IMR-90 (cell line): ENCODE data around the gene ANGPTL5. TPM values are rescaled to one million over a fixed set of nuclear protein-coding genes. Genes with fewer than 3 reads are reported as not detected.

ENCODE experiments used
- ATAC-seq: fragments of 200-7000 bp; cut with Tn5 transposase; 2 replicates; pipeline ENCODE4 v1.9.1; 2020; ENCODE audit warnings: low read depth, mild to moderate bottlenecking, moderate library complexity
- BruUV-seq: library from RNA; stranded (reverse); fragments of 400-500 nt; replicated peaks from 2 replicates; lab custom pipeline; 2021; lab: Mats Ljungman, UMichigan
- CTCF ChIA-PET: fragments of 300-600 bp; formaldehyde crosslinking; extraction: SDS; loops from one replicate; lab custom pipeline; 2021; ENCODE audit warnings: antibody characterized with exemption; lab: Yijun Ruan, JAX
- POLR2A ChIA-PET: fragments of 300-600 bp; sonication (Branson Sonifier 250); formaldehyde crosslinking; loops from one replicate; lab custom pipeline; 2022; ENCODE audit warnings: antibody characterized with exemption; ENCODE audit not compliant: unreplicated experiment; lab: Charles Lee
- DNase-seq: peaks from one replicate; pipeline ENCODE4 v3.0.0; 2013
- H2AFZ ChIP-seq: replicated peaks from 2 replicates; pipeline ENCODE3; 2013; ENCODE audit warnings: low read length, mild to moderate bottlenecking; ENCODE audit not compliant: poor library complexity
- H2AK5ac ChIP-seq: 2 replicates; pipeline ENCODE4 v1.6.1; 2013; ENCODE audit warnings: low read depth, low read length, inconsistent platforms
- H2AK9ac ChIP-seq: replicated peaks from 2 replicates; pipeline ENCODE3; 2013; ENCODE audit warnings: mild to moderate bottlenecking, low read depth, low read length, moderate library complexity; ENCODE audit not compliant: poor library complexity
- H2BK120ac ChIP-seq: 2 replicates; pipeline ENCODE4 v1.6.1; 2013; ENCODE audit warnings: low read depth, low read length, inconsistent platforms
- H2BK15ac ChIP-seq: 3 replicates; pipeline ENCODE4 v1.6.1; 2013; ENCODE audit warnings: low read depth, low read length, inconsistent platforms
- H2BK20ac ChIP-seq: 2 replicates; pipeline ENCODE4 v1.6.1; 2013; ENCODE audit warnings: low read depth, mild to moderate bottlenecking, inconsistent platforms, low read length, moderate library complexity
- H2BK5ac ChIP-seq: 2 replicates; pipeline ENCODE4 v1.6.1; 2013; ENCODE audit warnings: mild to moderate bottlenecking, low read depth, low read length, inconsistent platforms; ENCODE audit not compliant: poor library complexity, severe bottlenecking
- H3K14ac ChIP-seq: replicated peaks from 2 replicates; pipeline ENCODE4 v1.6.1; 2013; ENCODE audit warnings: low read depth, low read length, inconsistent platforms
- H3K18ac ChIP-seq: 2 replicates; pipeline ENCODE4 v1.6.1; 2013; ENCODE audit warnings: low read depth, low read length, control low read depth
- H3K23ac ChIP-seq: 2 replicates; pipeline ENCODE4 v1.6.1; 2013; ENCODE audit warnings: low read depth, low read length, inconsistent platforms
- H3K27ac ChIP-seq: 2 replicates; pipeline ENCODE4 v1.5.1; 2013; ENCODE audit warnings: mild to moderate bottlenecking, control low read depth, low read length; ENCODE audit not compliant: insufficient read depth
- H3K27me3 ChIP-seq: 2 replicates; pipeline ENCODE4 v1.6.1; 2013; ENCODE audit warnings: low read length; ENCODE audit not compliant: control insufficient read depth, insufficient read depth
- H3K36me3 ChIP-seq: 2 replicates; pipeline ENCODE4 v1.6.1; 2013; ENCODE audit warnings: low read length, mixed read lengths; ENCODE audit not compliant: control insufficient read depth, insufficient read depth
- H3K4ac ChIP-seq: 2 replicates; pipeline ENCODE4 v1.6.1; 2013; ENCODE audit warnings: low read depth, low read length, inconsistent platforms
- H3K4me1 ChIP-seq: 2 replicates; pipeline ENCODE4 v1.6.1; 2013; ENCODE audit warnings: low read length, mixed read lengths; ENCODE audit not compliant: control insufficient read depth, insufficient read depth
- H3K4me2 ChIP-seq: 2 replicates; pipeline ENCODE4 v1.6.1; 2013; ENCODE audit warnings: low read depth, mild to moderate bottlenecking, control low read depth, low read length, moderate library complexity
- H3K4me3 ChIP-seq: 2 replicates; pipeline ENCODE4 v1.5.1; 2013; ENCODE audit warnings: low read depth, mild to moderate bottlenecking, control low read depth, low read length, moderate library complexity; ENCODE audit not compliant: insufficient read depth
- H3K56ac ChIP-seq: 2 replicates; pipeline ENCODE4 v1.6.1; 2013; ENCODE audit warnings: low read length, inconsistent platforms; ENCODE audit not compliant: insufficient read depth; ENCODE audit errors: extremely low read depth
- H3K79me1 ChIP-seq, 2 experiments: 2 replicates each; pipeline ENCODE4 v1.6.1; 2013; ENCODE audit warnings: low read length in 2 of 2, inconsistent platforms in 1 of 2, low read depth in 1 of 2
- H3K9ac ChIP-seq: 2 replicates; pipeline ENCODE4 v1.6.1; 2013; ENCODE audit warnings: low read depth, low read length, control low read depth
- H3K9me1 ChIP-seq: 2 replicates; pipeline ENCODE4 v1.6.1; 2013; ENCODE audit warnings: low read length, inconsistent platforms; ENCODE audit not compliant: insufficient read depth
- H3K9me3 ChIP-seq: 2 replicates; pipeline ENCODE4 v1.6.1; 2013; ENCODE audit warnings: low read length; ENCODE audit not compliant: control insufficient read depth, insufficient read depth
- H4K20me1 ChIP-seq: 2 replicates; pipeline ENCODE4 v1.6.1; 2013; ENCODE audit warnings: low read length, inconsistent platforms; ENCODE audit not compliant: insufficient read depth
- H4K5ac ChIP-seq: 2 replicates; pipeline ENCODE4 v1.6.1; 2013; ENCODE audit warnings: mild to moderate bottlenecking, low read depth, low read length, control low read depth
- H4K8ac ChIP-seq, 2 experiments: 2 replicates each; pipeline ENCODE4 v1.6.1; 2013; ENCODE audit warnings: low read depth in 2 of 2, low read length in 2 of 2, control low read depth in 1 of 2, inconsistent platforms in 1 of 2
- H4K91ac ChIP-seq: 2 replicates; pipeline ENCODE4 v1.6.1; 2013; ENCODE audit warnings: low read depth, low read length, inconsistent platforms; ENCODE audit not compliant: insufficient read depth
- CEBPB ChIP-seq: IDR thresholded peaks from 2 replicates; pipeline ENCODE4 v1.6.1; 2012; ENCODE audit warnings: low read depth, low read length, improper control_type of control experiment
- CHD1 ChIP-seq: IDR thresholded peaks from 2 replicates; pipeline ENCODE4 v1.6.1; 2012; ENCODE audit warnings: low read depth, low read length, improper control_type of control experiment
- CTCF ChIP-seq: conservative IDR thresholded peaks from 2 replicates; pipeline ENCODE4 v1.5.1; 2012; ENCODE audit warnings: mild to moderate bottlenecking, low read depth, low read length, improper control_type of control experiment
- FOS ChIP-seq: fragments of 150-350 bp; IDR thresholded peaks from 2 replicates; pipeline ENCODE4 v1.6.1; 2016; ENCODE audit warnings: low read depth, low read length
- MAZ ChIP-seq: IDR thresholded peaks from 2 replicates; pipeline ENCODE4 v1.6.1; 2012; ENCODE audit warnings: low read depth, mild to moderate bottlenecking, low read length, improper control_type of control experiment, moderate library complexity, borderline replicate concordance
- NFE2L2 ChIP-seq: fragments of 150-350 bp; IDR thresholded peaks from 2 replicates; pipeline ENCODE4 v1.6.1; 2016; ENCODE audit warnings: low read depth, mild to moderate bottlenecking, low read length
- POLR2A ChIP-seq: IDR thresholded peaks from 2 replicates; pipeline ENCODE4 v1.6.1; 2012; ENCODE audit warnings: mild to moderate bottlenecking, low read depth, low read length
- RAD21 ChIP-seq: IDR thresholded peaks from 2 replicates; pipeline ENCODE4 v1.6.1; 2012; ENCODE audit warnings: low read length, improper control_type of control experiment
- RFX5 ChIP-seq: IDR thresholded peaks from 2 replicates; pipeline ENCODE4 v1.8.0; 2012; ENCODE audit warnings: low read depth, mild to moderate bottlenecking, low read length, moderate library complexity
- SMC3 ChIP-seq: fragments of 150-350 bp; IDR thresholded peaks from 2 replicates; pipeline ENCODE4 v1.6.1; 2016; ENCODE audit warnings: low read depth, mild to moderate bottlenecking, antibody characterized with exemption, low read length, moderate library complexity
- WGBS, 2 experiments: methylation state at CpG; one replicate each; pipeline versions ENCODE4 v1.1.5 to v1.1.7; 2013; ENCODE audit warnings: missing lambda C conversion rate in 2 of 2; ENCODE audit not compliant: insufficient read length in 1 of 2; ENCODE audit errors: extremely low coverage in 2 of 2; 5-methylcytosine and 5-hydroxymethylcytosine counted together
- dilution Hi-C: fragments of 300-500 bp; cut with HindIII; formaldehyde crosslinking; loops from one replicate; pipeline ENCODE4 v1.14.3; 2018; ENCODE audit warnings: low sequenced_read_pairs; ENCODE audit not compliant: unreplicated experiment
- in situ Hi-C: fragments of 300-500 bp; cut with MboI; formaldehyde crosslinking; loops from 3 replicates; pipeline ENCODE4 v1.14.3; 2019; ENCODE audit warnings: low sequenced_read_pairs, inconsistent platforms, mixed read lengths
- intact Hi-C: fragments of 100-400 bp; cut with micrococcal nuclease; formaldehyde crosslinking; loops from 2 replicates; pipeline ENCODE4 v1.10.0; 2022
- polyA plus RNA-seq, 3 experiments: library from polyadenylated mRNA; depleted of rRNA; stranded (reverse); fragments of >200 nt; gene quantifications; 2 replicates each; pipeline ENCODE4 v1.2.3, GENCODE V29; 2012; ENCODE audit warnings: low replicate concordance in 1 of 3
- total RNA-seq: library from RNA; depleted of rRNA; stranded (reverse); fragments of >200 nt; gene quantifications from 2 replicates; pipeline ENCODE4 v1.2.3, GENCODE V29; 2012

Gene ANGPTL5
- total and polyA plus RNA-seq, 2 of the 4 experiments (the other 2 are of a cell fraction) = not detected

GRCh38 chr11:101885631-101886030, 30.7 kb downstream of the ANGPTL5 start:
- BruUV-seq = no TSS peak
- Histone ChIP-seq H4K20me1 (no peaks in the 10 kb centered on the region), H3K27me3 (no peaks in the 10 kb centered on the region), H3K9me1 (no peaks in the 10 kb centered on the region), H3K4me2 (no peak overlapping the region), H3K36me3 (no peaks in the 10 kb centered on the region), H2BK120ac (no peak overlapping the region), H4K91ac (no peak overlapping the region), H3K4ac (no peak overlapping the region), H4K8ac (no peak overlapping the region), H3K23ac (no peak overlapping the region), H3K79me1 (no peaks in the 10 kb centered on the region), H3K9me3 (no peaks in the 10 kb centered on the region), H3K9ac (no peak overlapping the region), H2BK5ac (no peak overlapping the region), H2AK5ac (no peak overlapping the region), H3K56ac (no peak overlapping the region), H2AK9ac (no peak overlapping the region), H3K4me1 (no peaks in the 10 kb centered on the region), H3K27ac (no peak overlapping the region), H2BK20ac (no peak overlapping the region), H2AFZ (no peak overlapping the region), H2BK15ac (no peak overlapping the region), H3K14ac (no peak overlapping the region), H4K5ac (no peak overlapping the region), H3K18ac (no peak overlapping the region), H3K4me3 (no peak overlapping the region)
- ATAC-seq (no peak), DNase-seq (no peak)
- in situ Hi-C loops (no loop called here), dilution Hi-C loops (no loop called here), intact Hi-C loops (no loop called here)
- TF ChIP-seq SMC3 (no peak), NFE2L2 (no peak), CTCF (no peak), CEBPB (no peak), CHD1 (no peak), RAD21 (no peak), MAZ (no peak), FOS (no peak), POLR2A (no peak), RFX5 (no peak)
- CTCF ChIA-PET = no interaction called here
- POLR2A ChIA-PET = no interaction called here
- 100% methylated on average over 1 of the region's 4 CpGs; no CpG with 5 or more reads in 1 of the 2 experiments for WGBS, 2 experiments
